Measurements from ENCODE around the gene HS3ST6.

DNA sequence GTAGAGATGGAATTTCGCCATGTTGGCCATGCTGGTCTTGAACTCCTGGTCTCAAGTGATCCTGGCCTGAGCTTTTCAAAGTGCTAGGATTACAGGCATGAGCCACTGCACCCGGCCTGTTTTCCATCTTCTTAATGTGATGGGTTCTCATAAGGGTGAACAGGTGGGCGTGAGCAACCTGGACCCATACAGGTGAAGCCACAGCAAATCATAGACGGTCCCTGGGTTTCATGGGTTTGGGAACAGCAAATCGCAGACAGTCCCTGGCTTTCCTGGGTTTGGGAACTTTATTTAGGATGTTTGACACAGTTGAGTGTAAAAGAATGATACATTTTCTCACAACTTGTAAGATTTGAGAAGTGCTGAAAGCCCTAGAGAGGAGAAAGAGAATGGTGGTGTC lies 33.3 kb downstream of the HS3ST6 start:
- TF ChIP-seq CTCF (IDR thresholded peaks at IDR 0.05) (no peak), NRF1 (IDR thresholded peaks at IDR 0.05; ENCODE audit: low read depth, low read length) (no peak), SMC3 (IDR thresholded peaks at IDR 0.05; ENCODE audit: low read depth, low read length) (no peak), POLR2AphosphoS5 (IDR thresholded peaks at IDR 0.05; ENCODE audit: low read depth, low read length) (no peak), GATA2 (CRISPR knock-in tag; IDR thresholded peaks at IDR 0.05) (no peak), GABPA (IDR thresholded peaks at IDR 0.05; ENCODE audit: low read depth) (no peak), ZBTB33 (IDR thresholded peaks at IDR 0.05; ENCODE audit: borderline replicate concordance, low read depth) (no peak), SIN3A (IDR thresholded peaks at IDR 0.05; ENCODE audit: borderline replicate concordance, low read depth, low read length) (no peak), CHD2 (IDR thresholded peaks at IDR 0.05; ENCODE audit: low read length, partially characterized antibody) (no peak)

Data from SK-N-SH (cell line).